Stimulated activated CD8-positive, alpha-beta memory T cell treated with anti-CD3 and anti-CD28 coated beads, Interleukin-7, amount 100 ng/mL, for 48 hours (primary cell): ENCODE measurements around the gene SORCS3.

Source experiments
- DNase-seq, 2 donors: peaks; one replicate each; pipeline ENCODE4 v3.0.0-alpha.2; 2020; ENCODE audit warnings: low read depth in 1 of 2; ENCODE audit errors: extremely low read depth in 1 of 2

The SORCS3 gene

DNA sequence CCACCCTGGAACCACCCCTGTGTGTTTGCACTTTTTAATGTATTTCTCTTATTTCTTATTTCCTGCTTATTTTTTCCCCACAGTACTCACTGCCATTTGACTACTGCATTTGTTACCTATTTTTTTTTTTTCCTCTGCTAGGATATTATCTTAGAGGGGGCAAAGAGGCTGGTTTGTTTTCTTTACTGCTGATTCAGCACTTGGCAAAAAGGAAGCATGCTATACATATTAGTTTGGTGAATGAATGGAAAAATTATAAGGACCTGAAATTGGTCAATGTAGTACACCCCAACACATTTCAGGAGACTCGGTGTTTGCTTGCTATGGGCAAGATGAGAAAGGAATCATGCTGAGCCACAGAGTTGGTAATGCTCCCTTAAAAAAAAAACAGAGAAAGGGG, 193.5 kb downstream of the SORCS3 start:
- DNase-seq: no peak

DNA sequence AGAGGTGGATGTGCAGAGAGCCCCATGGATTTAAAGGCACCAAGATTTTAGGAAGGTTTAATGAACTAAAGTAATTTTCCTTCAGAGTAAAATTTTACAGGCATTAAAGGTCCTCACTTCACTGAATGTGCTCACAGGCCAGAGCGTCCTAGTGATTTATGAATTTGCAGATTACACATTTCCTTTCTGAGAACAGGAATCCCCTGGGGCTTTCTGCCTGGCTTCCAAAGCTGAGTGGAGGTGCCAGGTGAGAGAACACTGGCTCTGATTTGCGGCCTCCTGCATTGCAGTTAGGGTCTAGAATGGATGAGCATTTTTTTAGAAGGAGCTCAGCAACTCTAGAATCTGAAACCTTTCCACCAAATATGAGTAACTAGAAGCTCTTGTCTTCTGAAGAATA, 194.3 kb downstream of the SORCS3 start:
- no peak for DNase-seq

DNA sequence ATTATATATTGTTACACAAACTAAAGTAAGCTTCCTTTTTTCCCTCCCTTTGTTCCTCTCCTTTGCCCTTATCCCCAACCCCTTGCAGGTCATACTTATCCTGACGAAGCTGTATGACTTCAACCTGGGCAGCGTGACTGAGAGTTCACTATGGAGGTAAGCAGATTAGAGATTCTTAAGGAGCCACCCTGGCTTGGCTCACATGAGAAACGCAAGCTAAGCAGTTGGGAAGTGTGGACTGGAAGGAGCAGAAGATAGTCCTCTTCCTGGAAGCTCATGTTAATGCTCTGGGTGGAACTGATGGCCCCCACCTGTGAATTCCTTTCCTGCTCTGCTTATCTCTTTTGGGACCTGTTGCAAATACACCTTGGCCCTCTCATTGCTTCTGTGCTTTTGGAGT, 201.6 kb downstream of the SORCS3 start:
- no peak for DNase-seq

DNA sequence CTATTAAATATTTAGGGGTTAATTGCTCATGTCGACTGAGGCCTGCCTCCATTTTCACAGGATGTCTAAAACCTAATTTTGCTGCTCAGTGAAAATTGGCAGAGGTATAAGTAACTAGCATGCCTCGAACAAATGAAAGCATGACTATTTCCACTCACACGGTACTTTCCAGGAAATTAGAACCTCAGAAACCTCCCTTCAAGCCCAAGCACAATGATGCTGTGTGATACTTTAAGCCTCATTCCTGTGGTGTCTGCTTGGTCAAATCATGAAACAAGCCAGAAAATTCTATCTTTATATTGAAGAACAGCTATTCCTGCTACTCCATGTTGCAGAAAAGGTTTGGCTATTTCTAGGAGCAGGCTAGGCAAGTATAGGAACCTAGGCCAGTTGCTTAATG, 203.0 kb downstream of the SORCS3 start:
- no peak for DNase-seq

GRCh38 chr10:104850023-104850422, 208.9 kb downstream of the SORCS3 start:
- DNase-seq: no peak

DNA sequence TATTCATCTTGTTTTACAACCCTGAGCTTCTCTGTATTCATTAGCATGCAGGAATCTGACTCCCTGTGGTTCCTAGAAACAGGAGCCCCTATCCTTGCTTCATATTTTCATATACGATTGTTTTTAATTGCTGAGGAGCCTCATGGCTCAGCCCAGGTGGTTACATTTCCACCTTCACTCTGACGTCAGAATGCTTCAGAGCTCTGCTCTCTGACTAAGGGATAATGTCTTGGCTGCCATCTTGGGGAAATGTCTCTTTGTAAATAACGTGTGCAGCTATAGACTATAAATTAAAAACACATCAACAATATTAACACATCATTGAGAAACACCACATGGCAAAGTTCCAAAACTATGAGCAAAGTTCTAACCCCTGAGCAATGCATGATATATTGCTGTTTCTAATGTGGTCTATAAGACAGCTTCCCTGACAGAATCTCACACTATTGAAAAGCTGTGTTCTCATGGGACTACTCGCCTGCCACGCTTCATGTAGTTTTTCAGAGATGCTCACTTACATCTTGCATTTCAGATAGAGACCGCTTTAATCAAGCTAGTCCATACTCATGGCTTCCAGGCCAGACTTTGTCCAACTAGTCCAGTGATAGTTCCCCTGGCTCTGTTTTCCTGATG, 227.0 kb downstream of the SORCS3 start:
- DNase-seq: no peak

GRCh38 chr10:104872691-104873090, 231.6 kb downstream of the SORCS3 start:
- no peak for DNase-seq

DNA sequence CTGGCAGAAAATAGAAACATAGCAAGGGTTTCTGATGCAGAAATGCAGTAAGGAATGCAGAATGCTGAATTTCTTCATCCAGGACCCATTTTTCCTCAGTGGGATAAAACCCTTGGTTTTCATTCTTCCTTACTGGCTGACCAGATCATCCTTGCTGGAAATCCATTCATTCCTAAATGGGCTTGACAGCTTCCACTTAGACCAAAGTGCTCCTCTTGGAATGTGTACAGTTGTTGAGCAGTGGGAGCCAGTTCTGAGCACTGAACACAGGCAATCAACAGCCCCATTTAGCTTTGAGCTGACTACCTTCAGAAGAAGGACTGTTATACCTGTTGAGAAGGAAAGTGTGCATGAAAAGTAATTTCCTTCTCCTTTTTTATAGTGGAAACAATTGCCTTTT, 232.1 kb downstream of the SORCS3 start:
- DNase-seq: no peak

DNA sequence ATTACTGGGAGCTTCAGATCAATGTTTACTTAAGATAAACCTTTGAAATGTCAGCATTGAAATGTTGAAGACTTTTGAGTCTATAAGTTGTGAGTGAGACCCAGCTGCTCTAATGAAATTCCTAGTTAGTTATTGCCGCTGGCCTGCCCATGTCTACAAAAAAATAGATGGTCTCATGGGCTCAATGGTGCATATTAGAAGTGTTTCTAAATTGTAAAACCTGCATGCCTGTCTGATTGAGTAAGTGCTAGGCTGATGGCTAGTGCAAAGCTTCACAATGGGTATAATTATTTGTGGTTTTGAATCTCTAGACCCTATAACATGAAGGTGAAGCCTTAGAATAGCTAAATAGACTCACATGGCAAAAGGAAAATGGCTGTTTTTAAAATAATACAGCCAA, 234.5 kb downstream of the SORCS3 start:
- no peak for DNase-seq

DNA sequence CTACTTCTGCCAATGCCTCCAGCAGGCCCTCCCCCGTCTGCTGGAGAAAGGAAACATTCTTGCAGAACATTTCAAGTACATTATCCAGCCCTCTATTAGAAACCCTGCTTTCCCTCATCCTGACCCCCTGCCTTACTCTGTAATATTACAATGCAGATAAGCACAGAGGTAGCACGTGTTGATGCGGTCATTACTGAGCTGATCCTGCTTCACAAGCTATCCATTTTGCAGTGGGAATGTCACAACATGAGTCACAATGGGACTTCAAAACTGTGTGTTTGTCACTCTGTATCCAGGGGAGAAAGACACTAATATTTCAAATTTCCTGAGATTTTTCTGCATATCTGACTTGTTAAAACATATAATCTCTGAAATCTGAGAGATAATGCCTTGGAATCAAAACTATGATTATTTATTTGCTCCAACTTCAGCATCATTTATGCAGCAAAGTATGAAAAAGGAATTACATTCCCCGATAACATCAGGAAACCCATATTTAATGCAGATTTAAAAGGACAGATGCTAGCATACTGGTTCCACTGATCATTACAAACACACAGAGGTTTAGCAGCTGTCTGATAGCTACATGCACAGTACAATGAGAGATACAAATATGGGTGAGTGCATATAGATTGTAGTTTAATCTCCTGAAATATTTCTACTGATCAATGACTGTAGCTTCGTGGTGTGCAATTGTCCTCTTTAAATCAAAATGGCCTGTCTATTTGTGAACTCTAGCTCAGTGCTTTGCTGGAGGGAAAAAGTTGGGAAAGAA, 239.7 kb downstream of the SORCS3 start:
- no peak for DNase-seq

DNA sequence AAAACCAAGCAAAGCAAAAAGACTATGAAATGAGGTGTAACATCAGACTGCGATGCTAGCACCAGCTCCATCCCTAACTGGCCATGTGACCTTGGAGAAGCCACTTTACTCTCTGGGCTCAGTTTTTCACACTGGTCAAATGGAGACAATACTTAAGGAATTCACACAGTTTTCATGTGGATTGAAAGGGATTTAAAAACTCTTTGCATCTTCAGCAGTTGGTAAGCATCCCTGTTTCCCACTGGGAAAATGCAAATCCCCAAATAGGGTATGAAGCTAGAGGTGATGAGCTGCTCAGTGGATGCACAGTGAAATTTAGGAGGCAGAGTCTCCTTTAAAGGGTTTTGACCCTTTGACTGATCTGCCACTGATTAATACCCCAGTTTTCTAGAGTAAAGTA, 240.7 kb downstream of the SORCS3 start:
- no peak for DNase-seq

GRCh38 chr10:104892879-104893617, 252.0 kb downstream of the SORCS3 start:
- no peak for DNase-seq

- DNase-seq: no peak
Measured at GRCh38 chr10:104893701-104894100, 252.6 kb downstream of the SORCS3 start.

DNA sequence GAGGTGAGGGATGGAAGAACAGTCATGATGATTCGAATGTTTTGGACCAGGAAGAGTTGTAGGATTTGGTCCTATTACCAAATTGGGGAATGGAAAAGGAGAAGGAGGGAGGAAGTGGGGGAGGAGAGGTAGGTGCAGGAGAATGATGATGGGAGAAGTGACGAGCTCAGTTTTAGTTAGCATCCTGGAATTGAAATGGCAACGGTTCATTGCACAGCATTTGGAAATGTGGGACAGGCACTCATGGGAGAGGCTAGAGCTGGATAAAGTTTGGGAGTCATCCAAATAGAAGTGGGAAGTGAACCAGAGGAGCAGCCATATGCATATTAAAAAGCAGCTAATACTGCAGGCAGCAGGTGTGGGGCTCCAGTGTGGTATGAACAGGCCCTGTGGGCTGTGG, 253.6 kb downstream of the SORCS3 start:
- no peak for DNase-seq

DNA sequence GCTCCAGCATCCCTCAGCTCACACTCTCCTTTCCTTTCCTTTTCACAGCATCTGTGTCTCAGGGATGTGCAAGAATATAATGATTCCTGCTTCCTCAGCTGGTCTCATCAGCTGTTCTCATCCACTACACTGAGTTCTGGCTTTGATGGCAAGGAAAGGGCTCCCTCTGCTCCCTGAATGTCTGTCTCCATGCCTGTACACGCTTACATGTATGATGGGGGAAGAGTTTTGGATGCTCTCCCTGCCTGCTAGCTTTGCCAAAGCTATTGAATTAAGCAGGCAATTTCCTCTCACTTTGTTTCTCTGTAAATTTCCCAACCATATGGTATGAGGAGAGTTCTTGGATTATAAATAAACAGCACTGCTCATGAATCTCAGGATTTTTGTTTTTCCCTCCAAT, 254.5 kb downstream of the SORCS3 start:
- DNase-seq: no peak

DNA sequence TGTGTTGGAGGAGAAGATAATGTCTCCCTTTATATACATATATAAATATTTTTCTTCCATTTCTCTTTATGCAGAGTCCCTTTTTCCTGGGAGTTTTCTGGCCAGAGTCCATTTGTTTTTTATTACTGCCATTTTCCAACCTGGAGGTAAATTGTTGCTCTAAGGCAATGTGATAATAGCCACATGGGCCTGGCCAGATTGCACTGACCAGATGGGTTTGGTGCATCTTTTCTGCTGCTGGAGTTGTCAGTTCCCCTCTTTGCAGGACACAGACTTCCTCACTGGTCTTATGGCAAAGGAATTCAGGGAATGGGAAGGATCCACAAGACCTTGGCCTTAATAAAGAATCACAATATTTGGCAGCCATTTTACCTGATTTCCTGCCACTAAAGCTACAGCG, 254.9 kb downstream of the SORCS3 start:
- DNase-seq: no peak

GRCh38 chr10:104897696-104898095, 256.6 kb downstream of the SORCS3 start:
- DNase-seq: no peak

DNA sequence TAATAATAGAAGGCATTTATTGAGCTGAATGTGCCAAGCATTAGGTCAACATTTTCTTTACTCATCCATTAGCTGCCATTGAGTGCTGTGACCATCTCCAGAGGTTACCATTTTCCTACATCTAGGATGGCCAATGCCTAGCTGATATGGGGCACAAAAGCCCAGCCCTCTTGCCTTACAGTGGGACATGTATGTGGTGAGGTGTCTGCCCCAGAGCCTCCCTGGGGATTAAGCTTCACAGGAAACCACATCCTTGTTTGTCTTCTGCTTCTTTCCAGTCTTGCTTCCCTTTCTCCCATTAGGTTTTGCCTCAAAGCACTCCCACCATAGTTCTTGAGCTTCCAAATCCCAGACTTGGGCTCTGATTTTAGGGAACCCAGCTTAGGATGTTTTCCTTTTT, 258.7 kb downstream of the SORCS3 start:
- no peak for DNase-seq

DNA sequence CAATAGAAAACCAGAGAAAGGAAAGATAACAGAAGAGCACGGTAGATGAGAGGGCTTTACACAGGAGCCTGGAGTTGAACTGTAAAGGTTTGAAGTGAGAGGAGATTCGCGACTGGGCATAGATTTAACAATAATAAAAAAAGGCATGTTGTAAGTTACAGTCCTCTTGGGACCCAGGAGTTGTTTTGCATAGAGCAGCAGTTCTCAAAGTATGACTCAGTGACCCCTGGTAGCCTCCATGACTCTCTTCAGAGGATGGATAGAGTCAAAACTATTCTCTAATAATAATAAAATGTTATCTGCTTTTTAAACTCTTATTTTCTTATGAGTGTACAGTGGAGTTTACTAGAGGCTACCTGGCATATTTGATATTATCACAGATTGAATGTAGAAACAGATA, 262.3 kb downstream of the SORCS3 start:
- DNase-seq: no peak

GRCh38 chr10:104904753-104905323, 263.7 kb downstream of the SORCS3 start:
- DNase-seq: no peak

DNA sequence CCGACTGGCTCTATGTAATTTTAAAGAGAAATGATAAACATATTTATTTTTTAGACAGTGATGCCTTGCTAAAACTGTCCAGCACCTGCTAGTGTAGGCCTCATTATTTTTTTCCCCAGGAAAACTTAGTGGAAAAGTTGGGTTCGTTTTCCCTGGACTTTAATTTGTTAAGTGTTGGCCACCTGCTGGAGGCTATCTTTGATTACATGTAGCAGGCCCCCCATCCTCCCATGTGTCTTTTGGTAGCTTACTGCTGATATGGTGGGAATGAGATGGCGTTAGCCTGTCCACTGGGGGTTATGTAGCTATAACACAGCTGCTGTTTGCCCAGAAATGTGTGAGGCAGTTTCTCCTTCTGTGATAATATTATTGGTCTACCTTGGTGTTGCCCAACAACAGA, 265.0 kb downstream of the SORCS3 start:
- no peak for DNase-seq

- no peak for DNase-seq
Measured at GRCh38 chr10:104907521-104907920, 266.4 kb downstream of the SORCS3 start.
